Endothelial cell of umbilical vein (primary cell): ENCODE results near the gene FMNL2. TPM values are rescaled to one million over a fixed set of nuclear protein-coding genes. Genes with fewer than 3 reads are reported as not detected.
A peak's percentile ranks its signal among the peaks of the same experiment; 100 is the strongest.

Experiments
- BruUV-seq: library from RNA; stranded (reverse); fragments of 400-500 nt; replicated peaks from 2 replicates; lab custom pipeline; 2021; lab: Mats Ljungman, UMichigan
- CTCF ChIA-PET: fragments of 300-600, 350-600 bp; sonication (Branson Sonifier 250); formaldehyde crosslinking; loops from one replicate; lab custom pipeline; 2021; ENCODE audit warnings: antibody characterized with exemption, inconsistent platforms; lab: Charles Lee
- POLR2A ChIA-PET: fragments of 300-600, 350-600 bp; sonication (Branson Sonifier 250); formaldehyde crosslinking; loops from one replicate; lab custom pipeline; 2021; ENCODE audit warnings: antibody characterized with exemption, inconsistent platforms; lab: Charles Lee
- DNase-seq: peaks from one replicate; pipeline ENCODE4 v3.0.0-alpha.2; 2011; ENCODE audit warnings: low read depth, low spot score
- FAIRE-seq: peaks from 2 replicates; lab custom pipeline; 2011; peaks lifted over from hg19 to GRCh38; lab: Jason Lieb, UNC
- H2AFZ ChIP-seq: 2 replicates; pipeline ENCODE4 v1.6.0; 2012; ENCODE audit warnings: low read depth, low read length, control low read depth, inconsistent platforms
- H3K27ac ChIP-seq: 2 replicates; pipeline ENCODE4 v1.5.1; 2011; ENCODE audit warnings: low read depth, mild to moderate bottlenecking, control low read depth, low read length, moderate library complexity; ENCODE audit not compliant: insufficient read depth
- H3K27me3 ChIP-seq, 2 experiments: 2 replicates each; pipeline versions ENCODE4 v1.6.0 to v1.6.1; 2011; ENCODE audit warnings: low read length in 2 of 2, mixed read lengths in 1 of 2; ENCODE audit not compliant: control insufficient read depth in 2 of 2, insufficient read depth in 2 of 2
- H3K36me3 ChIP-seq, 2 experiments: 2 replicates in 1 of 2; 3 replicates in 1 of 2; pipeline ENCODE4 v1.5.1; 2011; ENCODE audit warnings: low read length in 2 of 2, mild to moderate bottlenecking in 1 of 2, moderate library complexity in 1 of 2; ENCODE audit not compliant: control insufficient read depth in 2 of 2, insufficient read depth in 2 of 2; ENCODE audit errors: extremely low read depth in 1 of 2
- H3K4me1 ChIP-seq: 3 replicates; pipeline ENCODE4 v1.5.1; 2011; ENCODE audit warnings: mild to moderate bottlenecking, low read length; ENCODE audit not compliant: control insufficient read depth, insufficient read depth; ENCODE audit errors: extremely low read depth
- H3K4me2 ChIP-seq: 2 replicates; pipeline ENCODE4 v1.6.1; 2011; ENCODE audit warnings: low read length, control low read depth, mixed read lengths; ENCODE audit not compliant: insufficient read depth
- H3K4me3 ChIP-seq, 3 experiments: fragments of 200-600 bp in 1 of 3; sonication (generic), shearing (Covaris generic) in 1 of 3; replicated peaks in 1 of 3; 2 replicates each; pipeline ENCODE4 v1.5.1; 2011 to 2016; ENCODE audit warnings: control low read depth in 3 of 3, low read length in 3 of 3, mild to moderate bottlenecking in 2 of 3, inconsistent platforms in 1 of 3, low read depth in 1 of 3, moderate library complexity in 1 of 3; ENCODE audit not compliant: insufficient read depth in 1 of 3
- H3K79me2 ChIP-seq: 2 replicates; pipeline ENCODE4 v1.6.0; 2012; ENCODE audit warnings: low read length, inconsistent platforms; ENCODE audit not compliant: control insufficient read depth, insufficient read depth
- H3K9ac ChIP-seq: replicated peaks from 2 replicates; pipeline ENCODE3; 2011; ENCODE audit warnings: low read length, control low read depth; ENCODE audit not compliant: insufficient read depth; ENCODE audit errors: extremely low read depth
- H3K9me1 ChIP-seq: replicated peaks from 3 replicates; pipeline ENCODE4 v1.6.0; 2011; ENCODE audit warnings: mild to moderate bottlenecking, low read length; ENCODE audit not compliant: control insufficient read depth, insufficient read depth; ENCODE audit errors: extremely low read depth
- H3K9me3 ChIP-seq: replicated peaks from 2 replicates; pipeline ENCODE4 v1.5.1; 2012; ENCODE audit warnings: low read length, inconsistent platforms; ENCODE audit not compliant: control insufficient read depth, insufficient read depth
- H4K20me1 ChIP-seq: replicated peaks from 2 replicates; pipeline ENCODE3; 2011; ENCODE audit warnings: mild to moderate bottlenecking, low read length; ENCODE audit not compliant: control insufficient read depth, insufficient read depth; ENCODE audit errors: extremely low read depth
- CTCF ChIP-seq, 2 donors: IDR thresholded peaks; 1 replicate in 1 of 2; 2 replicates in 1 of 2; pipeline ENCODE4 v1.5.1; 2011; ENCODE audit warnings: low read length in 2 of 2, mild to moderate bottlenecking in 2 of 2, moderate library complexity in 2 of 2, control low read depth in 1 of 2, inconsistent platforms in 1 of 2, low read depth in 1 of 2; ENCODE audit not compliant: insufficient read depth in 1 of 2; ENCODE audit errors: extremely low read depth in 1 of 2
- EZH2 ChIP-seq: IDR thresholded peaks from 2 replicates; pipeline ENCODE4 v1.6.1; 2012; ENCODE audit warnings: borderline replicate concordance, low read depth, mild to moderate bottlenecking, moderate library complexity, low read length, inconsistent platforms; ENCODE audit not compliant: severe bottlenecking
- FOS ChIP-seq: IDR thresholded peaks from 2 replicates; pipeline ENCODE4 v1.6.1; 2011; ENCODE audit warnings: mild to moderate bottlenecking, low read length, moderate library complexity, borderline replicate concordance; ENCODE audit not compliant: insufficient read depth
- GATA2 ChIP-seq: IDR thresholded peaks from 2 replicates; pipeline ENCODE4 v1.7.0; 2011; ENCODE audit warnings: low read depth, mild to moderate bottlenecking, moderate library complexity, mixed read lengths, low read length; ENCODE audit not compliant: insufficient read length, insufficient read depth
- JUN ChIP-seq: IDR thresholded peaks from 2 replicates; pipeline ENCODE4 v1.6.1; 2011; ENCODE audit warnings: borderline replicate concordance, low read depth; ENCODE audit not compliant: insufficient read length, insufficient read depth
- MAX ChIP-seq: IDR thresholded peaks from 2 replicates; pipeline ENCODE4 v1.6.1; 2011; ENCODE audit not compliant: insufficient read depth, insufficient read length
- MYC ChIP-seq: IDR thresholded peaks from one replicate; pipeline ENCODE4 v1.6.1; 2011; ENCODE audit warnings: mild to moderate bottlenecking, low read depth, low read length
- POLR2A ChIP-seq: IDR thresholded peaks from 2 replicates; pipeline ENCODE4 v1.6.1; 2012; ENCODE audit warnings: low read depth, mild to moderate bottlenecking, control low read depth, low read length
- POLR2AphosphoS5 ChIP-seq: IDR thresholded peaks from 2 replicates; pipeline ENCODE4 v1.6.1; 2012; ENCODE audit warnings: low read depth, mild to moderate bottlenecking, control low read depth, low read length, moderate library complexity; ENCODE audit not compliant: insufficient read depth
- dilution Hi-C: fragments of 300-500 bp; cut with MboI; formaldehyde crosslinking; loops from one replicate; pipeline ENCODE4 v1.15.0; 2019; ENCODE audit warnings: low sequenced_read_pairs; ENCODE audit not compliant: extremely low pct_ligation_motif_present
- intact Hi-C: fragments of 100-400 bp; cut with micrococcal nuclease; formaldehyde crosslinking; loops from one replicate; pipeline ENCODE4 v1.10.0; 2022
- polyA plus RNA-seq, 4 experiments: library from polyadenylated mRNA; depleted of rRNA in 3 of 4; stranded (reverse) in 3 of 4; unstranded in 1 of 4; fragments of >200 nt; gene quantifications; 2 replicates each; pipeline versions ENCODE4 v1.2.1 to v1.2.3, GENCODE V29; 2011 to 2012; ENCODE audit warnings: missing spikeins in 1 of 4
- total RNA-seq: library from RNA; stranded (reverse); gene quantifications from 2 replicates; pipeline ENCODE4 v1.2.3, GENCODE V29; 2021

Gene FMNL2
- total and polyA plus RNA-seq, 2 donors (not counting 3 experiments of a cell fraction or from before 2014, with no cell fraction given), result 8.3 to 28.0 TPM

- FAIRE-seq (peak; percentile 73), DNase-seq (peak; percentile 59)
- Histone ChIP-seq H3K4me2 (no peak overlapping the region), H3K36me3 (no peaks in the 10 kb centered on the region), H3K79me2 (no peaks in the 10 kb centered on the region), H3K9me3 (no peaks in the 10 kb centered on the region), H3K9ac (no peak overlapping the region), H2AFZ (no peak overlapping the region), H3K4me3 (no peak overlapping the region), H3K27me3 (no peaks in the 10 kb centered on the region), H3K27ac (no peak overlapping the region), H3K9me1 (no peaks in the 10 kb centered on the region), H4K20me1 (no peaks in the 10 kb centered on the region), H3K4me1 (peaks cover 2% of the 10 kb centered on the region)
- BruUV-seq, result no TSS peak
- TF ChIP-seq JUN (no peak), FOS (peak; percentile 8), POLR2AphosphoS5 (no peak), MAX (no peak)
- POLR2A ChIA-PET, result no interaction called here
- dilution Hi-C loops (no loop called here), intact Hi-C loops (no loop called here)
- CTCF ChIA-PET, result interaction anchor here (0.6 to 0.8 kb wide), 2 partner anchors 20 to 56 kb away, joined by 3 to 5 read pairs; no protein-coding TSS in a partner anchor
These were observed 215.4 kb downstream of the FMNL2 start for GRCh38 chr2:152550386-152550785.

GRCh38 chr2:152552888-152553287, 217.9 kb downstream of the FMNL2 start:
- H3K36me3 ChIP-seq, result no peaks in the 10 kb centered on the region
- no peak overlapping the region for H2AFZ ChIP-seq
- H3K4me2 ChIP-seq, result no peak overlapping the region
- no peaks in the 10 kb centered on the region for H3K9me1 ChIP-seq
- no peaks in the 10 kb centered on the region for H3K27me3 ChIP-seq
- H3K9me3 ChIP-seq, result no peaks in the 10 kb centered on the region
- no peaks in the 10 kb centered on the region for H4K20me1 ChIP-seq
- DNase-seq (no peak), FAIRE-seq (no peak)
- ChIA-PET CTCF (interaction anchor here (1.2 kb wide), 2 partner anchors 10 to 11 kb away, joined by 3 to 4 read pairs; no protein-coding TSS in a partner anchor), POLR2A (no interaction called here)
- dilution Hi-C loops, result no loop called here
- no peaks in the 10 kb centered on the region for H3K79me2 ChIP-seq
- no peak overlapping the region for H3K4me3 ChIP-seq
- no peak for TF ChIP-seq GATA2
- TF ChIP-seq FOS, result no peak
- no peak for TF ChIP-seq POLR2A
- no peak for TF ChIP-seq CTCF (IDR thresholded peaks at IDR 0.05; ENCODE audit: extremely low read depth in 1 of 2, insufficient read depth in 1 of 2, low read depth in 1 of 2, low read length in 2 of 2)
- no peak for TF ChIP-seq POLR2AphosphoS5
- no peak for TF ChIP-seq JUN
- no peak for TF ChIP-seq EZH2
- no peak for TF ChIP-seq MAX
- no peak for TF ChIP-seq MYC
- no TSS peak for BruUV-seq
- intact Hi-C loops, result no loop called here
- H3K9ac ChIP-seq, result no peak overlapping the region
- H3K27ac ChIP-seq, result no peak overlapping the region
- peaks cover 2% of the 10 kb centered on the region for H3K4me1 ChIP-seq
